GM12875 (cell line): ENCODE results near the gene PTPRQ.

Experiments
- H3K4me3 ChIP-seq: one replicate; pipeline ENCODE4 v1.5.1; 2011; ENCODE audit warnings: low read depth, low read length, control low read depth
- CTCF ChIP-seq: IDR thresholded peaks from 2 replicates; pipeline ENCODE4 v1.5.1; 2011; ENCODE audit warnings: low read depth, mild to moderate bottlenecking, control low read depth, inconsistent platforms, low read length, moderate library complexity, borderline replicate concordance; ENCODE audit not compliant: insufficient read depth

PTPRQ gene

GRCh38 chr12:80707126-80707829 lies 263.2 kb downstream of the PTPRQ start, which contains the start of gene MYF6:
MYF6 (plus strand) TSS chr12:80707634; CDS start chr12:80707720, 86 bp downstream.
- peak within 1 kb of the TSS; percentile 12 for H3K4me3 ChIP-seq

GRCh38 chr12:80707830-80708258 lies 263.8 kb downstream of the PTPRQ start:
- TF ChIP-seq CTCF: no peak
- no peak overlapping the region for H3K4me3 ChIP-seq

More at GRCh38 chr12:80707126-80707829, 263.2 kb downstream of the PTPRQ start, which contains the start of gene MYF6:
- no peak for TF ChIP-seq CTCF

GRCh38 chr12:80708259-80708974 lies 264.4 kb downstream of the PTPRQ start:
- TF ChIP-seq CTCF: no peak
- H3K4me3 ChIP-seq: peak overlapping the region; percentile 12

GRCh38 chr12:80708975-80709328 lies 264.9 kb downstream of the PTPRQ start:
- no peak for TF ChIP-seq CTCF
- H3K4me3 ChIP-seq: peak overlapping the region; percentile 12

GRCh38 chr12:80709811-80710726 lies 266.0 kb downstream of the PTPRQ start:
- peak overlapping the region; percentile 21 for H3K4me3 ChIP-seq
- peak; percentile 73 for TF ChIP-seq CTCF

GRCh38 chr12:80710727-80711449 lies 266.9 kb downstream of the PTPRQ start:
- no peak overlapping the region for H3K4me3 ChIP-seq
- TF ChIP-seq CTCF: no peak
